DOHH2 (cell line): ENCODE measurements around the gene SEMA3E.

Experiments used
- H3F3A ChIP-seq: fragments of 200-600 bp; sonication (generic), shearing (Covaris generic); 2 replicates; pipeline ENCODE4 v1.6.0; 2016; ENCODE audit warnings: antibody characterized with exemption, mild to moderate bottlenecking; ENCODE audit not compliant: control insufficient read depth, insufficient read depth
- H3K27ac ChIP-seq: fragments of 200-600 bp; sonication (generic); 2 replicates; pipeline ENCODE4 v1.5.1; 2014; ENCODE audit warnings: low read depth, mild to moderate bottlenecking, low read length, moderate library complexity
- H3K27me3 ChIP-seq: fragments of 200-600 bp; sonication (generic); 2 replicates; pipeline ENCODE4 v1.6.1; 2014; ENCODE audit warnings: mild to moderate bottlenecking, low read length, mixed read lengths; ENCODE audit not compliant: control insufficient read depth
- H3K36me3 ChIP-seq: fragments of 200-600 bp; sonication (generic); 2 replicates; pipeline ENCODE4 v1.6.1; 2014; ENCODE audit warnings: mild to moderate bottlenecking, low read length, moderate library complexity, mixed read lengths; ENCODE audit not compliant: control insufficient read depth
- H3K4me1 ChIP-seq: fragments of 200-600 bp; sonication (generic); 2 replicates; pipeline ENCODE4 v1.6.1; 2014; ENCODE audit warnings: mild to moderate bottlenecking, low read length, mixed read lengths; ENCODE audit not compliant: control insufficient read depth
- H3K4me2 ChIP-seq: fragments of 200-600 bp; sonication (generic); 2 replicates; pipeline ENCODE4 v1.6.0; 2014; ENCODE audit warnings: mild to moderate bottlenecking, low read length, moderate library complexity
- H3K4me3 ChIP-seq: fragments of 200-600 bp; sonication (generic); 2 replicates; pipeline ENCODE4 v1.5.1; 2014; ENCODE audit warnings: mild to moderate bottlenecking, low read length, mixed read lengths
- H3K79me2 ChIP-seq: fragments of 200-600 bp; sonication (generic); 2 replicates; pipeline ENCODE4 v1.6.1; 2014; ENCODE audit warnings: mild to moderate bottlenecking, low read length, mixed read lengths; ENCODE audit not compliant: control insufficient read depth
- H3K9me2 ChIP-seq: fragments of 200-600 bp; sonication (generic); replicated peaks from 2 replicates; pipeline ENCODE4 v1.6.1; 2014; ENCODE audit warnings: mild to moderate bottlenecking, low read length, mixed read lengths; ENCODE audit not compliant: control insufficient read depth
- H3K9me3 ChIP-seq: fragments of 200-600 bp; sonication (generic); 2 replicates; pipeline ENCODE4 v1.6.1; 2014; ENCODE audit warnings: antibody characterized with exemption, low read length, mixed read lengths; ENCODE audit not compliant: control insufficient read depth, insufficient read depth
- H4K20me1 ChIP-seq: fragments of 200-600 bp; sonication (generic); 2 replicates; pipeline ENCODE4 v1.6.0; 2014; ENCODE audit warnings: low read depth, mild to moderate bottlenecking, antibody characterized with exemption, low read length, moderate library complexity; ENCODE audit not compliant: control insufficient read depth, insufficient read depth
- EZH2phosphoT487 ChIP-seq: fragments of 200-600 bp; sonication (generic); IDR thresholded peaks from 2 replicates; pipeline ENCODE4 v1.6.1; 2017; ENCODE audit warnings: borderline replicate concordance, mild to moderate bottlenecking, antibody characterized with exemption, low read length, moderate library complexity, mixed read lengths
- TF ChIP-seq, protein P1 (sequence below): fragments of 200-600 bp; sonication (generic); IDR thresholded peaks from one replicate; pipeline ENCODE4 v1.5.1; 2014; ENCODE audit warnings: antibody characterized with exemption, mild to moderate bottlenecking, low read depth, low read length; ENCODE audit not compliant: poor library complexity, severe bottlenecking

Gene SEMA3E

DNA sequence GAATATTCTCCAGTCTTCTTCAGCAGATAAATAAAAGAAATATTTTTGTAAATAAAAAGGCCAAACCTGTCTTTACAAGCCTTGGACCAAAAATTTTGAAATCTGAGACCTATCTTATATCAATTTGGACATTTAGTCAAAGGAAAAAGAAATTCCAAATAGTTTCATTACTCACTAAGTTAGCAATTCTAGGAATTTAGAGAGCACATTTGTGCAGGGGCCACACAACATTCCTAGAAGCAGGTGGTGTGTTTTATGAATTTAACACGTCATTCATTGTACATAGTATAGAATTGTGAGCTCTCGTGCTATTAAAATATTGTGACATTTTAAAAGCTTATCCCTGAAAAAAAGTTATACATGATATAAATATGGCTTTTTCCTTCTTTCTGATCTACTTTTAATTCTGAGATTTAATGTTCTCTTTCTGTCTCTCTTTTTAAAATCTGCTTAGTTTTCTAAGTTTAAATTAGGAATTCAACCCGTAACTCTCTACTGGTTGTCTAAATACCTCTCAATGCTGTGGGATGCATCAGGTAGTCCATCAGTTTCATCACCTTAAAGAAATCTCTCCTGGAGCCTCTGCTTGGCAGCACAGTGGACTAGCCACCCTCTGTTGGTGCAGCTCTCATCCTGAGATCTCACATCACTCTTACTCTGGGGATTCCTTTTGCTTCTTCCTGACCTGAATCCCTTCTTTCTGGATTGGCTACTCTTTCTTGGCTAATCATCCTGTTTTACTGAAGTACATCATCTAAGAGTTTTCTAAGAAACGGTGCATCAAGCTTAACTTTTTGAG, 124.5 kb downstream of the SEMA3E start:
- Histone ChIP-seq H3K79me2 (no peaks in the 10 kb centered on the region), H3F3A (no peaks in the 10 kb centered on the region), H3K27ac (no peak overlapping the region), H3K9me3 (no peaks in the 10 kb centered on the region), H3K4me1 (no peaks in the 10 kb centered on the region), H3K36me3 (no peaks in the 10 kb centered on the region), H3K4me3 (no peak overlapping the region), H4K20me1 (no peaks in the 10 kb centered on the region), H3K9me2 (no peaks in the 10 kb centered on the region), H3K27me3 (no peaks in the 10 kb centered on the region), H3K4me2 (no peak overlapping the region)
- no peak for TF ChIP-seq EZH2phosphoT487
- TF ChIP-seq, protein P1, sequence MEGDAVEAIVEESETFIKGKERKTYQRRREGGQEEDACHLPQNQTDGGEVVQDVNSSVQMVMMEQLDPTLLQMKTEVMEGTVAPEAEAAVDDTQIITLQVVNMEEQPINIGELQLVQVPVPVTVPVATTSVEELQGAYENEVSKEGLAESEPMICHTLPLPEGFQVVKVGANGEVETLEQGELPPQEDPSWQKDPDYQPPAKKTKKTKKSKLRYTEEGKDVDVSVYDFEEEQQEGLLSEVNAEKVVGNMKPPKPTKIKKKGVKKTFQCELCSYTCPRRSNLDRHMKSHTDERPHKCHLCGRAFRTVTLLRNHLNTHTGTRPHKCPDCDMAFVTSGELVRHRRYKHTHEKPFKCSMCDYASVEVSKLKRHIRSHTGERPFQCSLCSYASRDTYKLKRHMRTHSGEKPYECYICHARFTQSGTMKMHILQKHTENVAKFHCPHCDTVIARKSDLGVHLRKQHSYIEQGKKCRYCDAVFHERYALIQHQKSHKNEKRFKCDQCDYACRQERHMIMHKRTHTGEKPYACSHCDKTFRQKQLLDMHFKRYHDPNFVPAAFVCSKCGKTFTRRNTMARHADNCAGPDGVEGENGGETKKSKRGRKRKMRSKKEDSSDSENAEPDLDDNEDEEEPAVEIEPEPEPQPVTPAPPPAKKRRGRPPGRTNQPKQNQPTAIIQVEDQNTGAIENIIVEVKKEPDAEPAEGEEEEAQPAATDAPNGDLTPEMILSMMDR: no peak

DNA sequence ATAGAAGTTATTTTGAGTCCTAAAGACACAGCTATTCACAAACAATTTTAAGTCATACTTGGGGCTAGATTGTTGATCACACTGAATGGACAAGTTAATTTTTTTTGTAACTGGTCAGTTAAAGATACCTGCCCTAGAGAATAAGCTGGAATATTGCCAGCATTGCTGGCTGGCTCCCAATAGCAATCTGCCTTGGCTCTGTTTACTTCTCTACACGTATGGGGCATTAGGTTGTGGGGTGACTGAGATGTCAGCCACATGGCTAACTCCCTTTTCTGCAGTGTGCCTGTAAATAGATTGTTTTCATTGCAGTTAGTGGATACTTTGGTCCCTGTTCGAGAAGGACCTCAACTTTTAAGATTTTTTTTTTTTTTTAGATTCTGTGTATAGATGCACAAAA, 128.2 kb downstream of the SEMA3E start:
- Histone ChIP-seq H3K9me2 (no peaks in the 10 kb centered on the region), H3F3A (no peaks in the 10 kb centered on the region), H3K4me2 (no peak overlapping the region), H3K79me2 (no peaks in the 10 kb centered on the region), H3K27me3 (no peaks in the 10 kb centered on the region), H3K4me3 (no peak overlapping the region), H3K27ac (no peak overlapping the region), H3K9me3 (no peaks in the 10 kb centered on the region), H4K20me1 (no peaks in the 10 kb centered on the region), H3K36me3 (no peaks in the 10 kb centered on the region), H3K4me1 (no peaks in the 10 kb centered on the region)
- TF ChIP-seq, protein P1: no peak
- TF ChIP-seq EZH2phosphoT487: no peak

DNA sequence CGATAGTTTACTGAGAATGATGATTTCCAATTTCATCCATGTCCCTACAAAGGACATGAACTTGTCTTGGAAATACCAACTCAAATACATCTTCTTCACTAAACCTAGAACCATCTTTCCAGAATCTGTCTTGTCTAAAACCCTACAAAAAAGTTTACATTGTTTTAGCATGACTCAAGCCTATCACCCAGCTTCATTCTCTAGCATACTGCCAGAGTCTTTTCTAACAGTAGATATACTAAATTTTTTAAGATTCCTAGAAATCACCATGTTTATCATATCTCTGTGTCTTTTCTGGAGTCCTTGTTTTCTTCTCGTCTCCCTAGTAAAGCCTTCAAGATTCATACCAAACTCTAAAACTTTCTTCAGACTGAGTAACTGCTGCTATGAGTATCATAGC, 129.7 kb downstream of the SEMA3E start:
- Histone ChIP-seq H3K4me2 (no peak overlapping the region), H3K4me1 (no peaks in the 10 kb centered on the region), H3F3A (no peaks in the 10 kb centered on the region), H3K9me2 (no peaks in the 10 kb centered on the region), H3K79me2 (no peaks in the 10 kb centered on the region), H3K27me3 (no peaks in the 10 kb centered on the region), H4K20me1 (no peaks in the 10 kb centered on the region), H3K27ac (no peak overlapping the region), H3K9me3 (no peaks in the 10 kb centered on the region), H3K4me3 (no peak overlapping the region), H3K36me3 (no peaks in the 10 kb centered on the region)
- TF ChIP-seq, protein P1: no peak
- TF ChIP-seq EZH2phosphoT487: no peak
